WTC11 (cell line): ENCODE measurements around the gene CRABP2. TPM values are rescaled to one million over a fixed set of nuclear protein-coding genes. Genes with fewer than 3 reads are reported as not detected.

Experiments
- ATAC-seq: fragments of 200-7000 bp; cut with Tn5 transposase; 2 replicates; pipeline ENCODE4 v1.10.0; 2021; ENCODE audit warnings: mild to moderate bottlenecking, moderate library complexity
- CTCF ChIA-PET: fragments of 300-600 bp; sonication (Branson Sonifier 250); formaldehyde crosslinking; loops from one replicate; lab custom pipeline; 2021; ENCODE audit warnings: antibody characterized with exemption; lab: Charles Lee
- POLR2A ChIA-PET: fragments of 350-600 bp; sonication (Branson Sonifier 250); formaldehyde crosslinking; loops from one replicate; lab custom pipeline; 2021; ENCODE audit warnings: antibody characterized with exemption; lab: Charles Lee
- DNase-seq: peaks from one replicate; pipeline ENCODE4 v3.0.0; 2021; ENCODE audit warnings: low spot score
- H3K27ac Mint-ChIP-seq: 2 replicates; pipeline ENCODE4 v1.8.0; 2021; ENCODE audit warnings: mixed read lengths
- H3K27me3 Mint-ChIP-seq: 2 replicates; pipeline ENCODE4 v1.8.0; 2021; ENCODE audit warnings: low read depth, mild to moderate bottlenecking, moderate library complexity, mixed read lengths
- H3K36me3 Mint-ChIP-seq: 2 replicates; pipeline ENCODE4 v1.8.0; 2021; ENCODE audit warnings: mixed read lengths
- H3K4me1 Mint-ChIP-seq: 2 replicates; pipeline ENCODE4 v1.8.0; 2022; ENCODE audit warnings: mixed read lengths
- H3K4me3 Mint-ChIP-seq: 2 replicates; pipeline ENCODE4 v1.8.0; 2021; ENCODE audit warnings: mild to moderate bottlenecking, moderate library complexity, mixed read lengths
- H3K9me3 Mint-ChIP-seq: 2 replicates; pipeline ENCODE4 v1.8.0; 2021; ENCODE audit warnings: mixed read lengths
- ATF1 ChIP-seq: sonication (generic); formaldehyde crosslinking; IDR thresholded peaks from 2 replicates; pipeline ENCODE4 v1.8.1; 2023; ENCODE audit warnings: mild to moderate bottlenecking, moderate library complexity, missing genetic modification reagents
- ATF6 ChIP-seq: sonication (generic); formaldehyde crosslinking; IDR thresholded peaks from 2 replicates; pipeline ENCODE4 v1.8.1; 2023; ENCODE audit warnings: mild to moderate bottlenecking, missing genetic modification reagents
- CDX4 ChIP-seq: fragments of 250-450 bp; sonication (Bioruptor Pico); IDR thresholded peaks from 2 replicates; pipeline ENCODE4 v1.9.0; 2021; ENCODE audit warnings: moderate library complexity, mild to moderate bottlenecking, inconsistent platforms, borderline replicate concordance
- EMX1 ChIP-seq: fragments of 250-450 bp; sonication (Bioruptor Pico); IDR thresholded peaks from 2 replicates; pipeline ENCODE4 v1.8.0; 2021; ENCODE audit warnings: mild to moderate bottlenecking
- ERG ChIP-seq: fragments of 250-450 bp; sonication (Bioruptor Pico); IDR thresholded peaks from 2 replicates; pipeline ENCODE4 v1.8.0; 2021; ENCODE audit warnings: mild to moderate bottlenecking
- GABPB1 ChIP-seq: sonication (generic); formaldehyde crosslinking; IDR thresholded peaks from 2 replicates; pipeline ENCODE4 v1.8.1; 2023; ENCODE audit warnings: mild to moderate bottlenecking, missing genetic modification reagents
- GRHL2 ChIP-seq: fragments of 250-450 bp; sonication (Bioruptor Pico); IDR thresholded peaks from 2 replicates; pipeline ENCODE4 v1.8.0; 2022; ENCODE audit warnings: mild to moderate bottlenecking, moderate library complexity; ENCODE audit not compliant: insufficient replicate concordance, severe bottlenecking
- TCF7 ChIP-seq: sonication (generic); formaldehyde crosslinking; IDR thresholded peaks from 2 replicates; pipeline ENCODE4 v1.8.0; 2022; ENCODE audit warnings: mild to moderate bottlenecking, low read depth, missing genetic modification reagents, moderate library complexity
- TEAD1 ChIP-seq: sonication (generic); formaldehyde crosslinking; IDR thresholded peaks from 2 replicates; pipeline ENCODE4 v1.8.0; 2022; ENCODE audit warnings: mild to moderate bottlenecking, missing genetic modification reagents
- TEAD4 ChIP-seq: sonication (generic); formaldehyde crosslinking; IDR thresholded peaks from 2 replicates; pipeline ENCODE4 v1.8.0; 2022; ENCODE audit warnings: mild to moderate bottlenecking, missing genetic modification reagents
- TP53 ChIP-seq: sonication (generic); formaldehyde crosslinking; IDR thresholded peaks from 2 replicates; pipeline ENCODE4 v1.8.1; 2023; ENCODE audit warnings: mild to moderate bottlenecking, missing genetic modification reagents
- ZNF232 ChIP-seq: sonication (generic); formaldehyde crosslinking; IDR thresholded peaks from 2 replicates; pipeline ENCODE4 v1.8.0; 2022; ENCODE audit warnings: mild to moderate bottlenecking, missing genetic modification reagents
- ZNF671 ChIP-seq: fragments of 250-450 bp; sonication (Bioruptor Pico); IDR thresholded peaks from 2 replicates; pipeline ENCODE4 v1.8.0; 2021; ENCODE audit warnings: mild to moderate bottlenecking
- total RNA-seq: library from RNA; stranded (reverse); gene quantifications from 3 replicates; pipeline ENCODE4 v1.2.3, GENCODE V29; 2021
- TF ChIP-seq, protein P1 (sequence below): sonication (generic); formaldehyde crosslinking; IDR thresholded peaks from 2 replicates; pipeline ENCODE4 v1.8.0; 2023; ENCODE audit warnings: missing genetic modification reagents
- TF ChIP-seq, protein P2 (sequence below): sonication (generic); formaldehyde crosslinking; IDR thresholded peaks from 2 replicates; pipeline ENCODE4 v1.8.0; 2023; ENCODE audit warnings: mild to moderate bottlenecking, missing genetic modification reagents
- TF ChIP-seq, protein P3 (sequence below): sonication (generic); formaldehyde crosslinking; IDR thresholded peaks from 2 replicates; pipeline ENCODE4 v1.8.1; 2023; ENCODE audit warnings: mild to moderate bottlenecking, missing genetic modification reagents

The CRABP2 gene
- total RNA-seq, 1 experiment from 2014 or later = 135 TPM

DNA sequence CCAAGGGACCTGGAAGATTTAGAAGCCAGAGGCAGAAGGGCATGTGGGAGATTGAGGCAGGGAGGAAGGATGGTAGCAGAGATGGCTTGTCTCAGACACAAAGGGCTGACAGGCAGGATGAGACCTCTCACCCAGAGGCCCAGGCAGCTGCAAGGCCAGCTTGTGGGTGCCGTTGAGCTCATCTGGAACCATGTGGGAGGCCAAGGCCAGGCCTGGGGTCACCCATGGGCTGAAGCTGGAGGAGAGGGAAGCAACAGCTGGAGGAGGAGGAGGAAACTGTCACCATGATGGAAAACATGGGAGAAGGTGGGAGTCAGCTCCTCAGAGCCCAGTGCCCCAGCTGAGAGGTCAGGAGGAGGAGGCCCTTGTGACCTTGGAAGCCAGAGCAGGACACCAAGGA, 6.4 kb downstream of the CRABP2 start:
- peaks cover 10% of the 10 kb centered on the region for H3K27me3 Mint-ChIP-seq
- ATAC-seq = no peak
- no peaks in the 10 kb centered on the region for H3K9me3 Mint-ChIP-seq
- H3K36me3 Mint-ChIP-seq = peaks cover 38% of the 10 kb centered on the region
- H3K4me3 Mint-ChIP-seq = no peak overlapping the region
- peak overlapping the region; percentile 79 for H3K27ac Mint-ChIP-seq
- TF ChIP-seq TCF7 = no peak
- no peak for TF ChIP-seq EMX1 (CRISPR knock-in tag)
- TF ChIP-seq, protein P1, sequence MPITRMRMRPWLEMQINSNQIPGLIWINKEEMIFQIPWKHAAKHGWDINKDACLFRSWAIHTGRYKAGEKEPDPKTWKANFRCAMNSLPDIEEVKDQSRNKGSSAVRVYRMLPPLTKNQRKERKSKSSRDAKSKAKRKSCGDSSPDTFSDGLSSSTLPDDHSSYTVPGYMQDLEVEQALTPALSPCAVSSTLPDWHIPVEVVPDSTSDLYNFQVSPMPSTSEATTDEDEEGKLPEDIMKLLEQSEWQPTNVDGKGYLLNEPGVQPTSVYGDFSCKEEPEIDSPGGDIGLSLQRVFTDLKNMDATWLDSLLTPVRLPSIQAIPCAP = no peak
- TF ChIP-seq ZNF232 = no peak
- TF ChIP-seq CDX4 (CRISPR knock-in tag) = no peak
- TF ChIP-seq TEAD1 (CRISPR knock-in tag) = no peak
- TF ChIP-seq ERG (CRISPR knock-in tag) = no peak
- TF ChIP-seq, protein P2, sequence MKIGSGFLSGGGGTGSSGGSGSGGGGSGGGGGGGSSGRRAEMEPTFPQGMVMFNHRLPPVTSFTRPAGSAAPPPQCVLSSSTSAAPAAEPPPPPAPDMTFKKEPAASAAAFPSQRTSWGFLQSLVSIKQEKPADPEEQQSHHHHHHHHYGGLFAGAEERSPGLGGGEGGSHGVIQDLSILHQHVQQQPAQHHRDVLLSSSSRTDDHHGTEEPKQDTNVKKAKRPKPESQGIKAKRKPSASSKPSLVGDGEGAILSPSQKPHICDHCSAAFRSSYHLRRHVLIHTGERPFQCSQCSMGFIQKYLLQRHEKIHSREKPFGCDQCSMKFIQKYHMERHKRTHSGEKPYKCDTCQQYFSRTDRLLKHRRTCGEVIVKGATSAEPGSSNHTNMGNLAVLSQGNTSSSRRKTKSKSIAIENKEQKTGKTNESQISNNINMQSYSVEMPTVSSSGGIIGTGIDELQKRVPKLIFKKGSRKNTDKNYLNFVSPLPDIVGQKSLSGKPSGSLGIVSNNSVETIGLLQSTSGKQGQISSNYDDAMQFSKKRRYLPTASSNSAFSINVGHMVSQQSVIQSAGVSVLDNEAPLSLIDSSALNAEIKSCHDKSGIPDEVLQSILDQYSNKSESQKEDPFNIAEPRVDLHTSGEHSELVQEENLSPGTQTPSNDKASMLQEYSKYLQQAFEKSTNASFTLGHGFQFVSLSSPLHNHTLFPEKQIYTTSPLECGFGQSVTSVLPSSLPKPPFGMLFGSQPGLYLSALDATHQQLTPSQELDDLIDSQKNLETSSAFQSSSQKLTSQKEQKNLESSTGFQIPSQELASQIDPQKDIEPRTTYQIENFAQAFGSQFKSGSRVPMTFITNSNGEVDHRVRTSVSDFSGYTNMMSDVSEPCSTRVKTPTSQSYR (CRISPR knock-in tag) = no peak
- TF ChIP-seq ATF6 = no peak
- TF ChIP-seq GABPB1 = no peak
- TF ChIP-seq TP53 (CRISPR knock-in tag) = no peak
- no peak for TF ChIP-seq GRHL2 (CRISPR knock-in tag)
- no peak for TF ChIP-seq ZNF671
- TF ChIP-seq TEAD4 = no peak
- TF ChIP-seq, protein P3, sequence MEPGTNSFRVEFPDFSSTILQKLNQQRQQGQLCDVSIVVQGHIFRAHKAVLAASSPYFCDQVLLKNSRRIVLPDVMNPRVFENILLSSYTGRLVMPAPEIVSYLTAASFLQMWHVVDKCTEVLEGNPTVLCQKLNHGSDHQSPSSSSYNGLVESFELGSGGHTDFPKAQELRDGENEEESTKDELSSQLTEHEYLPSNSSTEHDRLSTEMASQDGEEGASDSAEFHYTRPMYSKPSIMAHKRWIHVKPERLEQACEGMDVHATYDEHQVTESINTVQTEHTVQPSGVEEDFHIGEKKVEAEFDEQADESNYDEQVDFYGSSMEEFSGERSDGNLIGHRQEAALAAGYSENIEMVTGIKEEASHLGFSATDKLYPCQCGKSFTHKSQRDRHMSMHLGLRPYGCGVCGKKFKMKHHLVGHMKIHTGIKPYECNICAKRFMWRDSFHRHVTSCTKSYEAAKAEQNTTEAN (CRISPR knock-in tag) = no peak
- POLR2A ChIA-PET = interaction anchor here (0.7 kb wide), 2 partner anchors 9 to 177 kb away, joined by 3 read pairs; no protein-coding TSS in a partner anchor
- H3K4me1 Mint-ChIP-seq = peaks cover 36% of the 10 kb centered on the region
- no peak for DNase-seq
- CTCF ChIA-PET = interaction anchor here (0.5 to 25.2 kb wide), 3 partner anchors 11 to 53 kb away, joined by 3 to 1553 read pairs (median 17); no protein-coding TSS in a partner anchor

- peaks cover 35% of the 10 kb centered on the region for H3K36me3 Mint-ChIP-seq
- no peak for TF ChIP-seq ATF1
- no peak for TF ChIP-seq TP53 (CRISPR knock-in tag)
- ATAC-seq = no peak
- DNase-seq = no peak
- H3K27me3 Mint-ChIP-seq = no peaks in the 10 kb centered on the region; the same call in 1 of the 2 replicates
- no peak overlapping the region for H3K27ac Mint-ChIP-seq
- H3K4me3 Mint-ChIP-seq = no peak overlapping the region
- POLR2A ChIA-PET = no interaction called here
- H3K9me3 Mint-ChIP-seq = no peaks in the 10 kb centered on the region
- CTCF ChIA-PET = interaction anchor here (1.2 to 4.2 kb wide), 3 partner anchors 8 to 29 kb away, joined by 3 to 17 read pairs (median 4); partner anchors contain the start of gene CRABP2
- peaks cover 38% of the 10 kb centered on the region for H3K4me1 Mint-ChIP-seq
Observed at GRCh38 chr1:156697481-156697880, 7.9 kb downstream of the CRABP2 start.
